EH (cell line): ENCODE results near the gene CACNA1B.

ENCODE experiments used
- DNase-seq: peaks from one replicate; pipeline ENCODE4 v3.0.0-alpha.2; 2015; ENCODE audit warnings: low read depth

CACNA1B gene

GRCh38 chr9:138053321-138053868, 175.8 kb downstream of the CACNA1B start:
- no peak for DNase-seq

GRCh38 chr9:138053996-138054752, 176.6 kb downstream of the CACNA1B start:
- no peak for DNase-seq

GRCh38 chr9:138057726-138058125, 180.1 kb downstream of the CACNA1B start:
- DNase-seq: no peak

DNA sequence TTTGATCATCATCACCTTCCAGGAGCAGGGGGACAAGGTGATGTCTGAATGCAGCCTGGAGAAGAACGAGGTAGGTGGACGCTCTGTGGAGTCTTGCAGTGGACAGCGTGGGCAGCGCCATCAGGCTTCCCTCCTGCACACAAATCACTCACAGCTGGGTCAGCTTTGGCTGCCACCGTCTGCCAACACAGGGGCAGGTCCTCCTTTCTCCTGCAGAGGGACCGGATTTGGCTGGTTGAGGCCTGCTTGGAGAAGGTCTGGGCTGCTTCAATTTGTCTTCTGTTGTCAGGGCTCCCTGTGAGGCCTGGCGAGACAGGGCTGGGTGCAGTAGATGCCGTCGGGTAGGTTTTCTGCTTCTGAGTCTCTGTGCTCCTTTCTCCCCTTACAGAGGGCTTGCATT, 180.6 kb downstream of the CACNA1B start:
- no peak for DNase-seq

DNA sequence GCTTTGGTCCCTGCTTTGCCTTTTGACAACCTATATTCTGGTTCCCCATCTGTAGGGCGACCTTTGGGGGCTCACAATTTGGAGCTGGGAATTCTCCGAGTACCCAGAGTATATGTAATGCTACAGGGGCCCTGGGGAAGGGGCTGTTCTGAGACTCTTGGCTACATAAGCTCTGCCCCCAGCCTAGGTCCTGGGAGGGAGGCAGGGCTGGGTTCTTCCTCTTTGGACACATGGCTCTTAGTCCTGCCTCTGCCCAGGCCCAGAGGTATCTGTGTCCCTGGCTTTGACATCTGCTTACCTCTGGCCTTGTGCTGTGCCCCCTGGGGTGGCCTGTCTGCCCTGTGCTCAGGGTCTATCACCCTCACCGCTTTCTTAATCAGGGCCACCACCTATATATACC, 181.6 kb downstream of the CACNA1B start:
- no peak for DNase-seq

- DNase-seq: no peak
Observed at GRCh38 chr9:138060365-138060764, 182.8 kb downstream of the CACNA1B start.

DNA sequence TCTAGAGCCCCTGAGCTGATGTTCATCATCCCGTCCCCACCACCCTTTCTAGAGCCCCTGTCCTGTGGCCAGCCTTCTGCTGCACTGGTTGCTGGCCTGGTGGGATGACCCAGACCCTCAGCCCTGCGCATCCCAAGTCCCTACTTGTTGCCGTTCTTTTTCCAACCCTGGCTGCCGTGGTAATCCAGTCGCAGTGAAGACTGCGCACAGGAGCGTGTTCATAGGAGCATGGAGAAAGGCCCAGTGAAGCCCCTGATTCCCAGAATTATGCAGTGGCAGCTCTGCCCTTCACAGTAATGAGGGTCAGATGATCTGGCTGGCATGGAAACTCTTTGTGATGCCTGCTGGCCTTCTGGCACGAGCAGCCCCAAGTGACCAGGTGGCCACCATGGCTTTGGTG, 183.3 kb downstream of the CACNA1B start:
- DNase-seq: no peak

GRCh38 chr9:138061631-138062030, 184.0 kb downstream of the CACNA1B start:
- no peak for DNase-seq

- DNase-seq: no peak
Observed at GRCh38 chr9:138062196-138062595, 184.6 kb downstream of the CACNA1B start.

GRCh38 chr9:138063033-138063432, 185.5 kb downstream of the CACNA1B start:
- DNase-seq: no peak

- no peak for DNase-seq
Observed at GRCh38 chr9:138063785-138064184, 186.2 kb downstream of the CACNA1B start.

- DNase-seq: no peak
Observed at GRCh38 chr9:138064547-138064946, 187.0 kb downstream of the CACNA1B start.

GRCh38 chr9:138065287-138065686, 187.7 kb downstream of the CACNA1B start:
- no peak for DNase-seq

DNA sequence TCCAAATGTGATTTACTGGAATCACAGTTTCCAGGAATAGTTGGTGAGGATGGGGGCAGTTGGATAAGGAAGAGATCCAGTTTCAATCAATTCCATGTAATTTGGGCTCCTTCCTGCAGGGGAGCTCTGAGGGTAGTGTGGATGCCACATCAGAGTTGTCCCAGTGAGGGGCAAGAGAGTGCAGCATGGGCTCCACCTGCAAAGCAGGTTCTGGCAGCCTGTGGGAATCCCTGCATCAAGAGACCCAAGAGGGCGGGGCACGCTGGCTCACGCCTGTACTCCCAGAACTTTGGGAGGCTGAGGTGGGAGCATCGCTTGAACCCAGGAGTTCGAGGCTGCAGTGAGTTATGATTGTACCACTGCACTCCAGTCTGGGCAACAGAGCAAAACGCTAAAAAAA, 188.5 kb downstream of the CACNA1B start:
- no peak for DNase-seq

DNA sequence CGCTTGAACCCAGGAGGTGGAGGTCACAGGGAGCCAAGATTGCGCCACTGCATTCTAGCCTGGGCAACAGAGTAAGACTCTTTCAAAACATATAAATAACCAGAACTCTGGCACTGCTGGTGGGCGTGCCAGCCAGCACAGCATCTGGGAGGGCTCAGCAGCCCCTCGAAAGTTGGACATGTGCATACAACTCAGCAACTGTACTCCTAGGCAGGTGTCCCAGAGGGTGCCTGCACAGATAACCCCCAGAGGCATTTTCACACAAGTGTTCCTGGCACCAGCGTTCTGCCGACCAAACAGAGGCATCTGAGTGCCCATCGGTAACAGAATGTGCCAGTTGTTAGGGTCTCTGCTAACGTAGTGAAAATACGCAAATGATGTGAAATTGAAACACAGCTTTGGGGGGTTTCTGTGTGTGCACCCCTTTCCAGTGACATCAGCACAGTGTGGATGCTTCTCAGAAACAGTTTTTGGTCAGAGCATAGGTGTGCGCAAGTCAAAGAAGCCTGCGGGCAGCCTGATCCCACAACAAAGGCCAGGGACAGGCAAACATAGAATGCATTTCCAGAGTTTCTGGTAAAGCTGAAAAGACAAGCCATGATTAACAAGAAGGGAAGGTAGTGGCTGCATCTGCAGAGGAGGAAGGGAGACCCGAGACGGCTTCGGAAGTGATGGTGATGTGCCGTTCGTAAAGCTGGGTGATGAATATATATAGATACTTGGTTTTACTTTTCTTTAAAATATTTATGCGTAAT, 190.2 kb downstream of the CACNA1B start:
- DNase-seq: no peak

GRCh38 chr9:138068601-138069035, 191.0 kb downstream of the CACNA1B start:
- no peak for DNase-seq

DNA sequence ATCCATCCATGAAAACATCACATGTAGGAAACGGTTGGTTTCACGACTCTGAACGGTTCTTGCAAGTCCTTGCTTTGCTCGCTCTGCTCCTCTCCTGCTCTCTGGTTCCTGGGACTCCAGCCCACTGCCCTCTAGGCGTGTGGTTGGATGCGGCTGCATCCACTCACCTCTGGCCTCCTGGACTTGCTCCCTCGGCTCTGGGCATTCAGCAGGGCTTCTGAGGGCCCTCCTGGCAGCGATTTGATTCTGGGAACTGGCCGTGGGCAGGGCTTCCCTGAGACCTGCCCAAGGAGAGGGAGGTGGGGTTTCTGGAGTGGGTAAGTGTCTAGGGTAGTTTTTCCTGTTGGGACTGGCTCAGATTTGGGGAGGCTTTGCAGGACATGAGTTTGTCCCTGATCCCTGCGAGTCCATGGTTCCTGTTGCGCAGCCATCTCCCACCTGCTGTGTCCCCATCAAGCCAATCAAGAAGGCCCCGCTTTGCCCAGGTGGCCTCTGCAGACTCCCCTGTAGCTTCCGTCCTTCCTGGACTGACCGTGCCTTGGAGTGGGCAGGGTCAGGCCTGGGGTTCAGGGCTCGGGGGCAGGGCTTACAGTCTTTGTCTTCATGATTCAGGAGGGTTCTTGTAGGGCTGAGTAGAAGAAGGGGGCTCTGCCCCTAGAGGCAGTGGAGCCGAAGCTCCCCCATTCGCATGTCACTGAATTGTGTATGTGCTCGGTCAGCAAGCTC, 192.3 kb downstream of the CACNA1B start:
- no peak for DNase-seq

- no peak for DNase-seq
Observed at GRCh38 chr9:138070815-138071214, 193.2 kb downstream of the CACNA1B start.

DNA sequence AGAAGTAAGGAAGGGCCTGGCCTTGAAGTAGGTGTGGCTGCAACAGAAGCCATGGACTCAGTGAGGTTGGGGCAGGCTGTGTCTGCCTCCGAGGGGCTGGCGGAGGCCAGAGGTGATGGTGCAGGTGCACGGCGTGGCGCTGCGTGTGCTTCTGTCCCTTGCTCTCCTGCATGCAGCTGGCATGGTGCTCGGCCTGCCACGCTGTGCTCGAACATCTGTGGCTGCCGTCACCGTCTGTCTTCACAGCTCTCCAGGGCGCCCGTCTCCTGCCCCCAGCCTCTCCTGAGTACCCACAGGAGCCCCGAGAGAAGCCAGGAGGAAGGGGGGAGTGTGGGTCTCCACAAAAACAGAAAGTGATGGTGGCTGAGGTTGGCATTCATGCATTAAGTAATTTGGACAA, 193.7 kb downstream of the CACNA1B start:
- no peak for DNase-seq

- DNase-seq: no peak
Observed at GRCh38 chr9:138071731-138072130, 194.1 kb downstream of the CACNA1B start.

DNA sequence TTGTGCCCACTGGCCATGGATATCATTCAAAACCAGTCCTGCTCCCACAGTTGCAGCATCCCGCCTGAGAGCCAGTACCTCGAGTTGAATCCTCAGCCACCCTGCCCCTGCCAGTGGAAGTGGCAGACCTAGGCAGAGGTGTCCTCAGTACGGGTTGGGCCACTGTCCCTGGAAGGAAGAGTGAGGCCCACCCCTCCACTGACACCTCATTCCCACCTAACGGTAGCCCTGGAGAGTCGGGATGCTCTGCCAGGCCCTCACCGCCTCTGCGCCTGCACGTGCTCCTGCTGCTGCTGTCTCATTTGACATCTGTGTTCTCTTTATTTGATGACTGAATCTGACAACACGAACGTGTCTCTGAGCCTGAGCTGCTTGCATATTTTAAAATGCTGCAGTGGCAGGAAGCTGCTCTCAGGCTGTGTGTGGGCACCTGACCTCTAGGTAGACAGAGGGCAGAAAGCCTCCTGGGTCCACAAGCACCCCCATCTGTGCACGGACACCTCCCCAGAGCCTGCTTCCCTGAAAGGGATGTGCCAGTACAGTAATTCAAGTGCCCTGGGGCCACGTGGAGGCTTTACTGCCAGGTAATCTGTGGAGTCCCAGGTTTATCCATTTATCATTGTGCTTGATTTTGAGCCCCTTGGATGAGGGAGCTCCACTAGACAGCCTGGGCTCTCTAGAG, 194.7 kb downstream of the CACNA1B start:
- no peak for DNase-seq

GRCh38 chr9:138072897-138073296, 195.3 kb downstream of the CACNA1B start:
- no peak for DNase-seq
